Fibroblast of the conjunctiva (primary cell): Measurements from ENCODE around the gene TSSK6.

Experiments used
- DNase-seq: peaks from one replicate; pipeline ENCODE4 v3.0.0-alpha.2; 2010; ENCODE audit warnings: low read depth

The TSSK6 gene

DNA sequence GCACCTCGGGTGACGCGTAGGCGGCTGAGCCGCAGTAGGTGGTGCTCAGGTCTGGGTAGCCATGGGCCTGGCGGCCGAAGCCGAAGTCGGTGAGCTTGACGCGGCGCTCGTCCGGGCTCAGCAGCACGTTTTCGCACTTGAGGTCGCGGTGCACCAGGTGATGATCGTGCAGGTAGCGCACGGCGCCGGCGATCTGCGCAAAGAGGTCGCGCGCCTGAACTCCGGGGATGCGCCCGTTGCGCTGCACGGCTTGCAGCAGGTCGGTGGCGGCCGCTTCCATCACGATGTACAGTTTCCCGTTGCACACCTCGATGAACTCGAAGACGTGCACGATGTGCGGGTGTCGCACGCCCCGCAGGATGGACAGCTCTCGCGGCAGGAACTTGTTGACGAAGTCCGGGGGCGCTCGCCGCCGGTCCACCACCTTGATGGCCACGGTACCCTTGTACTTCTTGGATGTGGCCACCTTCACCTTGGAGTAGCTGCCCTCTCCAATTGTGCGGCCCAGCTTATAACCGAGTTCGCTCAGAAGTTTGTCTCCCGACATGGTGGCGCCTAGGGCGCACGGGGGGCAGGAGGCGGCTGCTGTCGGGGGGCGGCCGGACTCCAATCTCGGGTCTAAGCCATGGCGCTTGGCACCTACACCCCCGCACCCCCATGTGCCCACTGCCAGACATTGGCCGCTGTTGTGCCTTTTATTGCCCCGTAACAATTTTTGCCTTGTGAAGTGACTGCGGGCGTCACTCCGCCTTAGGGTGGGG lies at the start of gene TSSK6:
TSSK6 (minus strand) TSS at position 668 of the 761 bp plus-strand sequence; CDS start at position 547, 121 bp downstream.
- no peak for DNase-seq

DNA sequence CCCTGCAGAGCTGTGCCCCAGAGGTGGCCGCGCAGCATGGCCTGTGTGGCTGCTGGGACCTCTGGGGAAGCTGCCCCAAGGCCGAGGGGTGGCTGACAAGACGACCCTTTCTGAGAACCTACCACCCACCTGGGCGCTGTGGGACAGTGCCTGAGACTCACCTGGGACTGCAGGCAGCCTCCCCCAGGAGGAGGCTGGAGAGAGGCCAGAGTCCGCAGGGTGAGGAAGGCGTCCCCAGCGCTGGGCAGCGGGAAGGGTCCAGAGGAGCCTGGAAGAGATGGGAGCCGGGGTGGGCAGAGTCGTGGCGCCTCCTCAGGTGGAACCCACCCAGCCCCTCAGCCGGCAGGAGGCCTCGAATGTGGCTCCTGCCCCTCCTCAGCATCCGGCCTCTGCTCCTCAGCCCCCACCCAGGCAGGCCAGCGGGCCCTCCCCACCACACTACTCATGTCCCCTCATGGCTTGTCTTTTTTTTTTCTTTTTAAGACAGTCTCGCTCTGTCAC lies 48.0 kb upstream of the TSSK6 start:
- no peak for DNase-seq

DNA sequence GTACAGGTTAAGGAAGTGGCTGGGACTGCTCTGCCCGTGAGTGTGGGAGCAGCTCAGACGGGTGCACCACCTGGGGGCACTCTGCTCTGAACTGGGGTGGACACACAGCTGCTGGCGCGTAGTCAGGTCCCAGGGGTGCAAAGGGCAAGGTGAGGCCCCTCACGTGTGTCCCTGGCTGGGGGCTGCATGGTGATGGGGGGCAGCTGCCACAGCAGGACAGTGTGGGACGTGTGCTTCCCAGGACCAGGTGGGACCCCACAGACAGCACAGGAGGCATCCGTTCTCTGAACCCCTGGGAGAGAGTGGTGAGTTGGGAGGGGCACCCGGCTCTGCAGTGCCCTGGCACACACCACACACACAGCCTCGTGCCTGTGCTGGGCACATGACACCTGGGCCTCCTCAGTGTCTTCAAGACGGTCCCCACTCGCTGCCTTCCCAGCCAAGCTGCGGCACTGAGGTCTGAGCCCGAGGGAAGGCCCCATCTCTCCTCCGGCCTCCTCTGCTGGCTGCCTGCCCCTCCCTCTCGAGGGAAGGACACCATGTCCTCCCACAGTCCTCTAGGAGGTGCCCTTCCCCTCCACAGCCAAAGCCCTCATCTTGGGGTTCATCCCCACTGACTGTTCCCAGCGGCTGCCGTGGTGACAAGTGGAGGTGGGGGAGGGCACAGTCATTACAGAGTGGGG lies 47.5 kb upstream of the TSSK6 start:
- DNase-seq = no peak

DNA sequence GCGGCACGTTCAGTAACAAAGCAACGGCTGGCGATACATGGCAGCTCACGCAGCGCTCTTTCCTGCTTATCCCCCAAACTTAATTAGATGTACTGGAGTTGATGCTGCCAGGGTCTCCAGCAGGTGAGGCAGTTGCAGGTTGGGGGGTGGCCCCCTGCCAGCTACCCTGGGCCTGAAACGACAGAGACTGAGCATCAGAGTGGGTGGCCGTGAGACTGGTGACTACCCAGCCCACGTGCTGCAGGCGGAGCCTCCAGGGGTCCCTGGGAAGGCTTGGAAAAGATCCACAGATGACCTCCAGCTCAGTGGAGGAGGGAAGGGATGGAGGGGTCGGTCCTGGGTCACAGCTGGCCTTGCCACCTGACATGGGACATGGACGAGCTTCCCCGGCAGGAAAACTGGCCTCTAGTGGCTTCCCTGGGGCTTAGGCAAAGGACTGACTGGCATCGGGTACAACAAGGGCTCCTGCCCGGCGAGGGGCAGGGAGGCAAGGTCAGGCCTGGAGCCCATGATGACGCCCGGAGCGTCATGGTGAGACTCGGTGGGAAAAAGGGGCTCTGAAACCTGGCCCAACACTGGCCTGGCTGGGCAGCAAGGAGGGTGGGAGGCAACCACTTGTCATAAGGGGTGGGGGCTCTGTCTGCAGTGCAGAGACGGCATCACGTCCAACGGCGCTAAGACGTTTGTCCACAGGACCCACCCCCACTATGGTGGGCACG lies 46.8 kb upstream of the TSSK6 start:
- DNase-seq = no peak

DNA sequence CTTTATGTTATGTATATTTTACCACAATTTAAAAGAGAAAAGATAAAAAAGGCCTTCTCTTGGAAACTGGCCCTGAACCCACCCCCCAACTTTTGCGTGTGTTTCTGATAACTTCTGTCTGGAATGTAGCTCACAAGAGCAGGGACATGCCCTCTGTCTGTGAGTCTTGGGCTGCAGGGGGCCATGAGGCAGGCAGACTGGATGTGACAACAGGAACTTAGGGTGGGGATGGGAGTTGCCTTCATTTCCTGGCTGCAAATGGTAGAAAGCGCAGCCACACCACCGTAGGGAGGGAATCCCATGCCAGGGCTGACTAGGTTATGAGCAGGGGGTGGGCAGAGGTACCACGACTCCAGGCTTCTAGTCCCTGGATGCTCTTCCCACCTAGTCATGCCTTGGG lies 44.6 kb upstream of the TSSK6 start:
- DNase-seq = no peak

GRCh38 chr19:19558636-19559035 lies 43.3 kb upstream of the TSSK6 start:
- no peak for DNase-seq

DNA sequence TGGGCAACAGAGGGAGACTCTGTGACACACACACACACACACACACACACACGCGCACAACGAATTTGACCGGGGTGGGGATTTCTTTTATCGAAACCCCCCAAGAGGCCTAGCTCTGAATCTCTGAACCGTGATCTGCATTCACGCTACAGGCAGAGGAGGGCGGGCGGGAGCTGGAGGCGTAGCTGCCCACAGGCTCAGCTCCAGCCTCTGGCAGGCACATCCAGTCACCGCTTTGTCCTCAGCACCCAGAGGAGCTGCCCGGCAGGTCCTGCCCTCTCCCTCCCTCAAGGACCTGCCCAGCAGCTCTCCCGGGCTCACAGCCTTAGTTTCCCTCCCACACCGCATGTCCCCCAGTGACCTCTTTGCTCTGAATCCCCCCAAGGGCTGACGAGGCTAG lies 42.7 kb upstream of the TSSK6 start:
- DNase-seq = no peak

DNA sequence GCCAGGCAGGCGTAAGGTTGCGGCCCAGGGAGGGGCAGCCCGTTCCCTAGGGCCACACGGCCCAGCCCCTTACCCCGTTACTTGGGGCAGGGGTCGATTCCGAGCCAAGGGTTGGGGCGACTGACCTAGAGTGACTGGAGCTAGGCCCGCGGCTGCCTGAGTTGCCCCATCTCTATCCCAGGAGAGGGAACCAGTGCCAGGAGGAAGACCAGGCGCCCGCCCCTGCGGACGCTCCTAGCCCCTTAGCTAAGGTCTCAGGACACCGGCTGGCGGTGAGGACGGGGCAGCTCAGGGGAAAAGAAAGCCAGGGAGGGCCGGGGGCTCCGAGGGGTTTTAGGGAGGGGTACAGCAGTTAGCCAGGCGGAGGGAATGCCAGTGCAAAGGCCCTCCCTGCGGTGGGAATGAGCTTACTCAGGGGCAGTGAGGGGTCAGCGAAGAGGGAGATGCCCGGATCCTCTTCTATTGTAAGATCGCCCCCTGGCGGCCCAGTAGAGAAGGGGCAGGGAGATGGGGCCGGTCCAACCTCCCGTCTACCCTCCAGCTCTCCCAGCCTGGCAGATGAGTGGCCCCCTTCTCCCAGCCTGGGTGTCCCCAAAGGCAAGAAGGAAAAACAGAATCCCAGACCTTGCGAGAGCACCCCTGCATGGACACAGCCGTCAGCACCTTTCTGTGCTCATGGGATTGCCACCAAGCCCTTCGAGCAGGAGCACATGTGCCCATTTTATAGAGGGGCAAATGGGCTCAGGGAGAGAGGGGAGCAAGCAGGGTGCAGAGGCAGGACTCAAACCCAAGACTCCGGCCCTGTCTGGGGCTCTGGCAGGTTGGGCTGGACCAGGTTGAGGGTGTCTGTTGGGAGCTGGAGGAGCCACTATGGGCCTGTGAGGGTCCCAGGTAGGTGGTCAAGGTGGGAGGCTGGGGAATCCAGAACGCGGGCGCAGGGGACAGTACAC lies 39.0 kb upstream of the TSSK6 start:
- no peak for DNase-seq

DNA sequence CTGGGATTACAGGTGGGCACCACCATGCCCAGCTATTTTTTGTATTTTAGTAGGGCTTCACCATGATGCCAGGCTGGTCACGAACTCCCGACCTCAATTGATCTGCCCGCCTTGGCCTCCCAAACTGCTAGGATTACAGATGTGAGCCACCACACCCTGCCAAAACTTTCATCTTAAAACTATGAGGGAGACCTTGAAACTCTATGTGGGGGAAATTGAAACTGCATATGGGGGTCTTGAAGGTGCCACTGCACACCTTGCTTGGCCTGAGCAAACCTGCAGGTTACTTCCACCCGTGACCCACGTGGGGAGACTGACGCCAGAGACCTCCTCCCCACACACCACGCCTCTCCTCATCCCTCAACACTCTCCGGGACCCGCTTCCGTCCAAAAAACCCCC lies 38.3 kb upstream of the TSSK6 start:
- no peak for DNase-seq

DNA sequence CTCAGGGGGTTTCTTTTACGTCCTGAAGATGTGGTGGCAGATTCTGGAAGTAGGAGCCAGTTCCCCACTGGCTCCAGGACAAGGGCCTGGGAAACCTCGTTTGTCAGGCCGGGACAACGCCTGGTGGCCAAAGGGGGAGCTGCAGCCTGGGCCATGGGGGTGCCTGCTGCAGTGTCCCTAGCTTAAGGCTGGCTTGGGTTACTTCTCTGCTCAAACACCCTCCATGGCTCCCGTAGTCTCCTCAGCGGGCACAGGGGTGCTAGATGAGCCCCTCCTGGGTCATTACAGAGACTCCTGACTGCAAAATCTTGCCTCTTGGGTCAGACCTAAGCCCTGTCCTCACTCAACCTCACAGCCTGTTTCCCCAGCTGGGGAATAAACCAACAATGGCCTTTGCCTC lies 37.5 kb upstream of the TSSK6 start:
- DNase-seq = no peak

- no peak for DNase-seq
Measured at GRCh38 chr19:19551853-19552192, 36.5 kb upstream of the TSSK6 start.

DNA sequence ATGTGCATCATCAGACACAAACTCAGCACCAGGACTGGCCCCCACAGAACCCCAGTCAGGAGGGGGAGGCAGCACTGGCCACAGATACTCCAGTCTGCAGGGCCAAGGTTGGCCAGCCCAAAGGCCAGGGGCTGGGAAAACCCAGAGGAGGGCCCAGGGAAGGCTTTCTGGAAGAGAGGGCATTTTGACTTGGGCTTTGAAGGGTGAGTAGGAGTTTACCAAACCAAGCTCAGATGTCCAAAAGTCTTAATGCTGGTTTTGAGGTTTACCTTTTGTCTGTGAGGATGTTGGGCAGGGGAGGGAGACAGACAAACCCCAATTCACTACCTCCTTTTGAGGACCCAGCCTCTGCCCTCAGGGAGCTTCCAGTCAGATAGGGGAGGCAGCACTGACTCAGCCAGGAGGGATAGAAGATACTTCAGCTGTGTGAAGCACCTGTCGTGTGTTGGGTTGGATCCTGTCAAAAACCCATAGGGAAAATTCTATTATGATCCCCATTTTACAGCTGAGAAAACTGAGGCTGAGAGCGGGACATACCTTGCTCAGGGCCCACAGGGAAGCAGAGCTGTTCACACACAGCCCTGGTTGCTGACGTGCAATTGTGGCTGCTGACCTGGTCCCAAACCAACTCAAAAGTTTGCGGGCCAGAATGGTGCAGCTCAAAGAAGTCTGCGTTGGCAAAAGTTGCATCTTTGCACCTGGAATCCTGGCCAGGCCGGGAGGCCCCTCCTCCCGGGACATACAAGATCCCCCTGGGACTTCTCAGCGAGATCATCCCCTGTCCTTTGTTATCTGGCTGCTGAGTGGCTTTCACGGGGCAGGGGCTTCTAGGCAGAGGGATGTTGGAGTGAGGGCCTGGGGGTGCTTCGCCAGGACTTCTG lies 35.9 kb upstream of the TSSK6 start:
- DNase-seq = no peak

DNA sequence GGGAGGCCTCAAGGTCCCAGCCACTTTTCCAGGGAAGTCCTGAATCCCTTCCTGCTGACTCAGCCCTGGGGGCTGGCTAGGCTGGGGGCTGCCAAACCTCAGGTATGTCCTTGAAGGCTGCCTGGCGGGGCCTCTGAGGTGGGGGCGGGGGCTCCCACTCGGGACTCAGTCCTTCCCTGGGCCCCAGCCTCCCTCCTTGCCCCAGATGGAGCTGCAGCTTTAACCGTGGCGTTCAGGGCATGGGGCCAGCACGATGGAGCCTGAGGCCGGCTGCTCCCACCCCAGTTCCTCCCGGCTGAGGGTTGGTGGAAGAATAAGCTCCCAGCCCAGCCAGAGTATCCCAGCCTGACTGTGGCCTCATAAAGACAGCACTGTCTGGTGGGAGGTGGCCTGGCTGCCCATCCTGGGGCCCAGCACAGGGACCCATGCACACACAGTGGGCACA lies 35.2 kb upstream of the TSSK6 start:
- DNase-seq = no peak

GRCh38 chr19:19549804-19550464 lies 34.6 kb upstream of the TSSK6 start:
- no peak for DNase-seq

DNA sequence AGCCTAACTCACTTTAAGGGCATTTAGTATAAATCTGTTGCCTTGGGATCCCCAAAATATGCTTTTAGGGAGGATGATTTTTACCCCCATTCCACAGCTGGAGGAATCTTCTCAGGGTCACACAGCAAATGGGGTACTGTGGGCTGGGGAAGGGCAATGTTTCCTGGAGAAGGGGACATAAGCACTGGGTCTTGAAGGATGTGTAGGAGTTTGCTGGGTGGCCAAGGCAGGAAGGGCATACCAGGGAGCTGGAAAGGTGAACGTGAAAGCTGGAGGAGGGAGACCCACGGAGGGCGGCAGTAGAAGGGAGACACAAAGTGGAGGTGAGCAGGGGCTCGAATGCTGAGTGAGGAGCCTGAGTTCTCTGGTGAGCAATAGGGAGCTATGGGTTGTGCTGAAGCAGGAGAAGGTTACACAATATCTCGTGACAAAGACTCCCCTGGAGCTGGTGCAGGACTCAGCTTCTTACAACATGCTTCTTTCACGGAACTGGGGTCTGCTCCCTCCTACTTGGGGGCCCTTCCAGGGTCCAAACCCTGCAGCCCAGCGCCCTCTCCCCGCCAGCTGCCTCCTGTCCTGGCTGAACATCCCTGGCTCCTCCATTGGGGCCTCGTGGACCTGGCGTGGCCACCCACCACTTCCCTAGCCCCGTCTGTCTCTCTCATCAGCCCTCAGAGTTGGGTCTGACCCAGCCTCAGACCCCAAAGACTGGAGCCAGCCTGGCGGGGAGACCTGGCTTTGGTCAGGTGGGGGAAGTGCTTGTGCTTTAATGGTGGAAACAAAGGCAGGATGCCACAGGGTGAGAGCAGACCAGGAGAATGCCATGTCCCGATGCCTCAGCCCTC lies 33.8 kb upstream of the TSSK6 start:
- no peak for DNase-seq

DNA sequence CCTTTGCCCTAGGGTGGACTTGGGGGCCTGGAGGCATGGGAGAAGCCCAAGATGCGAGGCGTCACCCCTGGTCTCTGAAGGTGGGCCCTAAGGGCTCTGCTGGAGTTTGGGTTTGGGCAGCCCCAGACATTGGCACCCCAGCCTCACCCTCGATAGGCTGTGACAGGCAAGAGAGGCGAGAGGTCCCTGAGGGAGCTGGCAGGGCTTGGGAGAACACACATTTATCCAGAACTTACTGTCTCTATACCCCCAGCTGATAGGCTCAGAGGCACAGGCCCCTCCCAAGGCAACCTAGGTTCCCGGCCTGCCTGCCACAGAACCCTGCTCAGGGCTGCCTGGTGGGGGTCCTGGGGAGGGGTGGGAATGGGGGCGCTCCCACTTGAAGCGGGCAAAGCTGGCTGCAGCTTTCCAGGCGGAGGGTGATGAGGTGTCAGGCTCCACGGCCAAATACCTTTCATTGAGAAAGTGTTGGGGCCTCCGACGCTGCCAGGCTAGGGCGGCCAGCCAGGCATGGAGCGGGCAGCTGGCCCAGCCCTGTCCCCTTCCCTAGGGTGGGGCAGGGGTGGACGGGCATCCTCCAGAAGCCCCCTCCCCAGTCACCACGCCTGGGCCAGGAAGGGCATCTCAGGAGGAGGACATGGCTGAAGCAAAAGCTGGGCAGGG lies 32.5 kb upstream of the TSSK6 start:
- no peak for DNase-seq

GRCh38 chr19:19546751-19547162 lies 31.4 kb upstream of the TSSK6 start:
- no peak for DNase-seq

DNA sequence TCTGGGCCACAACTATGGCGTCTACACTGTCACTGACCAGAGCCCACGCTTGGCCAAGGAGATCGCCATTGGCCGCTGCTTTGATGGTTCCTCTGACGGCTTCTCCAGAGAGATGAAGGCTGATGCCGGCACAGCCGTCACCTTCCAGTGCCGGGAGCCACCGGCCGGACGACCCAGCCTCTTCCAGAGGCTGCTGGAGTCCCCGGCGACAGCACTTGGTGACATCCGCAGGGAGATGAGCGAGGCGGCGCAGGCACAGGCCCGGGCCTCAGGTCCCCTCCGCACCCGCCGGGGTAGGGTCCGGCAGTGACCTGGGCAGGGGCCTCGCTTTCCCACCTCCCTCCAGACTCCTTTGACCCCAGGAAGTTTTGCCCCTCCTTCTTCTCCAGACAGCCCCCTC lies 30.4 kb upstream of the TSSK6 start:
- DNase-seq = no peak
